Breast epithelium (tissue), 3 donors: ENCODE data around the gene ZNF33B.

ENCODE experiments used
- CTCF ChIP-seq, 3 donors: fragments of 450-650 bp; IDR thresholded peaks; one replicate each; pipeline ENCODE4 v1.5.1; 2016 to 2017; ENCODE audit warnings: antibody characterized with exemption in 3 of 3, mild to moderate bottlenecking in 3 of 3, moderate library complexity in 3 of 3
- POLR2A ChIP-seq: fragments of 450-650 bp; IDR thresholded peaks from one replicate; pipeline ENCODE4 v1.6.1; 2016; ENCODE audit warnings: antibody characterized with exemption, mild to moderate bottlenecking, moderate library complexity
- POLR2AphosphoS5 ChIP-seq, 3 donors: sonication (generic); formaldehyde crosslinking; IDR thresholded peaks; one replicate each; pipeline ENCODE4 v1.6.1; 2017; ENCODE audit warnings: antibody characterized with exemption in 3 of 3

GRCh38 chr10:42578019-42578418, 60.4 kb downstream of the ZNF33B start:
- TF ChIP-seq POLR2AphosphoS5 (IDR thresholded peaks at IDR 0.05) (no peak), POLR2A (no peak), CTCF (IDR thresholded peaks at IDR 0.05) (no peak)
